ENCODE data around the gene ZNF221. TPM values are rescaled to one million over a fixed set of nuclear protein-coding genes. Genes with fewer than 3 reads are reported as not detected.

Gene ZNF221
- total RNA-seq, 4 donors from 2014 or later: 0.77 to 26.9 (median 9.4) TPM; not detected in 1

GRCh38 chr19:43956827-43957226 is 5.8 kb downstream of the ZNF221 start:
- no peak overlapping the region for H3K4me3 ChIP-seq
- no peaks in the 10 kb centered on the region for H3K36me3 ChIP-seq
- TF ChIP-seq POLR2A (IDR thresholded peaks at IDR 0.05) (no peak), CTCF (IDR thresholded peaks at IDR 0.05) (no peak)
- intact Hi-C loops (cut with DNase I; ENCODE audit: low total_unique reads): no loop called here
- DNase-seq: no peak
- no peak overlapping the region for H3K27ac ChIP-seq
- H3K27me3 ChIP-seq: no peaks in the 10 kb centered on the region
- H3K9me3 ChIP-seq: peaks cover 3 to 54% of the 10 kb centered on the region in 2 donors
- H3K4me1 ChIP-seq: no peaks in the 10 kb centered on the region

- H3K9me3 ChIP-seq: peaks cover 3 to 62% of the 10 kb centered on the region in 2 donors
- H3K27me3 ChIP-seq: no peaks in the 10 kb centered on the region
- H3K4me1 ChIP-seq: no peaks in the 10 kb centered on the region
- H3K27ac ChIP-seq: no peak overlapping the region
- no peak for DNase-seq
- no peak for TF ChIP-seq POLR2A (IDR thresholded peaks at IDR 0.05)
- H3K4me3 ChIP-seq: no peak overlapping the region
- intact Hi-C loops (cut with DNase I; ENCODE audit: low total_unique reads): no loop called here
- H3K36me3 ChIP-seq: no peaks in the 10 kb centered on the region
Observed at GRCh38 chr19:43957891-43958290, 6.9 kb downstream of the ZNF221 start.

- Histone ChIP-seq H3K27me3 (no peaks in the 10 kb centered on the region), H3K4me3 (no peak overlapping the region), H3K4me1 (no peaks in the 10 kb centered on the region), H3K27ac (no peak overlapping the region), H3K36me3 (no peaks in the 10 kb centered on the region), H3K9me3 (peaks cover 3 to 87% of the 10 kb centered on the region in 2 donors)
- TF ChIP-seq POLR2A (IDR thresholded peaks at IDR 0.05) (no peak), CTCF (IDR thresholded peaks at IDR 0.05) (no peak)
- no peak for DNase-seq
- intact Hi-C loops (cut with DNase I; ENCODE audit: low total_unique reads): no loop called here
Observed at GRCh38 chr19:43960411-43960810, 9.4 kb downstream of the ZNF221 start.

- peaks cover 0 to 94% of the 10 kb centered on the region in 2 donors for H3K9me3 ChIP-seq
- no peak overlapping the region for H3K4me3 ChIP-seq
- no peaks in the 10 kb centered on the region for H3K27me3 ChIP-seq
- intact Hi-C loops (cut with DNase I; ENCODE audit: low total_unique reads): no loop called here
- no peak for DNase-seq
- no peak overlapping the region for H3K27ac ChIP-seq
- TF ChIP-seq POLR2A (IDR thresholded peaks at IDR 0.05) (no peak), CTCF (IDR thresholded peaks at IDR 0.05) (no peak)
- no peaks in the 10 kb centered on the region for H3K4me1 ChIP-seq
- peaks cover 0 to 3% of the 10 kb centered on the region in 2 donors for H3K36me3 ChIP-seq
Observed at GRCh38 chr19:43966079-43966694, 15.2 kb downstream of the ZNF221 start.

DNA sequence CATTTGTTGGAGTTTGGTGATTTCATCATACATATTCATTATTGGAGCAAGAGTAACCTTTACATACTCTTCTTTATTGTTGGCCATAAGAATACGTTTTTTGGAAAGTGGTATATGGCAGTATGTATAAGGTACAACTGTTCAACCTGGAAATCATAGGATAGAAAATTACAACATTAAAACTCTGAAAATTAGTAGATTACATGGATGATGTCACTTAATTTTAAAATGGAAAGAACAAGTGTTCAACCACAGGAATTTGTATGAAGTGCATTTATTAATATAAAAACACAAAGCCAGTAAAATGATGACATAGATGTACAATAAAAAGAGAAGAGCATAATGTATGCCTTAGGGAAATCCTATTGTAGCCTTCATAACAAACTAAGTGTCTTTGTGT is 25.7 kb downstream of the ZNF221 start:
- H3K9me3 ChIP-seq: peaks cover 6 to 80% of the 10 kb centered on the region in 2 donors

More for the DNA sequence above, 25.7 kb downstream of the ZNF221 start:
- intact Hi-C loops (cut with DNase I; ENCODE audit: low total_unique reads): no loop called here
- no peaks in the 10 kb centered on the region for H3K36me3 ChIP-seq
- no peaks in the 10 kb centered on the region for H3K27me3 ChIP-seq
- no peak overlapping the region for H3K27ac ChIP-seq
- no peaks in the 10 kb centered on the region for H3K4me1 ChIP-seq
- H3K4me3 ChIP-seq: no peak overlapping the region
- DNase-seq: no peak
- TF ChIP-seq POLR2A (IDR thresholded peaks at IDR 0.05): no peak
- no peak for TF ChIP-seq CTCF (IDR thresholded peaks at IDR 0.05)
